ENCODE results near the gene CDH24. TPM values are rescaled to one million over a fixed set of nuclear protein-coding genes. Genes with fewer than 3 reads are reported as not detected.

The CDH24 gene
- total and polyA plus RNA-seq, 2 donors (not counting 3 experiments of a cell fraction or from before 2014, with no cell fraction given), result 21.7 to 52.9 TPM

- no peaks in the 10 kb centered on the region for H3K9me1 ChIP-seq (replicated peaks; ENCODE audit: control insufficient read depth, extremely low read depth, insufficient read depth, low read length)
- FAIRE-seq (no peak), DNase-seq (ENCODE audit: low read depth, low spot score) (no peak)
- dilution Hi-C loops (cut with MboI; ENCODE audit: extremely low pct_ligation_motif_present, low sequenced_read_pairs), result no loop called here
- ChIA-PET POLR2A (no interaction called here), CTCF (interaction anchor here (1.4 to 4.4 kb wide), 3 partner anchors 36 to 44 kb away, joined by 4 to 23 read pairs (median 9); no protein-coding TSS in a partner anchor)
- peaks cover 35% of the 10 kb centered on the region for H3K79me2 ChIP-seq (ENCODE audit: control insufficient read depth, insufficient read depth, low read length)
- H3K4me2 ChIP-seq (ENCODE audit: insufficient read depth, low read length), result no peak overlapping the region
- H3K27ac ChIP-seq (ENCODE audit: insufficient read depth, low read depth, low read length), result no peak overlapping the region
- H3K9me3 ChIP-seq (replicated peaks; ENCODE audit: control insufficient read depth, insufficient read depth, low read length), result no peaks in the 10 kb centered on the region
- no peaks in the 10 kb centered on the region for H4K20me1 ChIP-seq (replicated peaks; ENCODE audit: control insufficient read depth, extremely low read depth, insufficient read depth, low read length)
- intact Hi-C loops (cut with micrococcal nuclease), result no loop called here
- no peak overlapping the region for H2AFZ ChIP-seq (ENCODE audit: low read depth, low read length)
- peaks cover 16% of the 10 kb centered on the region for H3K4me1 ChIP-seq (ENCODE audit: control insufficient read depth, extremely low read depth, insufficient read depth, low read length)
- H3K36me3 ChIP-seq (ENCODE audit: control insufficient read depth in 2 of 2, extremely low read depth in 1 of 2, insufficient read depth in 2 of 2, low read length in 2 of 2), result peaks cover 11 to 18% of the 10 kb centered on the region in 2 experiments
- BruUV-seq (replicated peaks), result no TSS peak
- H3K27me3 ChIP-seq (ENCODE audit: control insufficient read depth in 2 of 2, insufficient read depth in 2 of 2, low read length in 2 of 2), result no peaks in the 10 kb centered on the region
- TF ChIP-seq MYC (IDR thresholded peaks at IDR 0.05; ENCODE audit: low read depth, low read length) (no peak), GATA2 (IDR thresholded peaks at IDR 0.05; ENCODE audit: insufficient read depth, insufficient read length, low read depth, low read length) (no peak), JUN (IDR thresholded peaks at IDR 0.05; ENCODE audit: borderline replicate concordance, insufficient read depth, insufficient read length, low read depth) (no peak), EZH2 (IDR thresholded peaks at IDR 0.05; ENCODE audit: borderline replicate concordance, low read depth, low read length, severe bottlenecking) (no peak), MAX (IDR thresholded peaks at IDR 0.05; ENCODE audit: insufficient read depth, insufficient read length) (no peak), POLR2A (IDR thresholded peaks at IDR 0.05; ENCODE audit: low read depth, low read length) (no peak), CTCF (IDR thresholded peaks at IDR 0.05; ENCODE audit: extremely low read depth in 1 of 2, insufficient read depth in 1 of 2, low read depth in 1 of 2, low read length in 2 of 2) (no peak), POLR2AphosphoS5 (IDR thresholded peaks at IDR 0.05; ENCODE audit: insufficient read depth, low read depth, low read length) (no peak), FOS (IDR thresholded peaks at IDR 0.05; ENCODE audit: borderline replicate concordance, insufficient read depth, low read length) (no peak)
- H3K9ac ChIP-seq (replicated peaks; ENCODE audit: extremely low read depth, insufficient read depth, low read length), result no peak overlapping the region
- no peak overlapping the region for H3K4me3 ChIP-seq (replicated peaks in 1 of 3; ENCODE audit: insufficient read depth in 1 of 3, low read depth in 1 of 3, low read length in 3 of 3)
Observed at GRCh38 chr14:23030936-23031335, 26.4 kb downstream of the CDH24 start.
